Loucy (cell line): ENCODE data around the gene C16orf89.

Experiments used
- EZH2phosphoT487 ChIP-seq: fragments of 200-600 bp; IDR thresholded peaks from 2 replicates; pipeline ENCODE4 v1.6.1; 2018; ENCODE audit warnings: antibody characterized with exemption, mild to moderate bottlenecking, moderate library complexity, borderline replicate concordance
- TF ChIP-seq, protein P1 (sequence below): fragments of 200-600 bp; sonication (generic); conservative IDR thresholded peaks from 2 replicates; pipeline ENCODE4 v1.5.1; 2014; ENCODE audit warnings: mild to moderate bottlenecking, antibody characterized with exemption, low read length

DNA sequence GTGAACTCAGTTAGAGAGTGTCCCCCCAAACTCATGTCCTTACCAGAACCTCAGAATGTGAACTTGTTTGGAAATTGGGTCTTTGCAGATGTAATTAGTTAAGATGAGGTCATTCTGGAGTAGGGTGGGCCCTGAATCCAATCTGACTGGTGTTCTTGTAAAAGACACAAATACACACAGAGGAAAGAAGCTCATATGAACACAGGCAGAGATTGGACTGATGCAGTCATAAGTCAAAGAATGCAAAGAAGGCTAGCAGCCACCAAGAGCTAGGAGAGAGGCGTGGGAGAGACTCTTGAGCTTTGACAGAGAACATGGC, 29.9 kb downstream of the C16orf89 start:
- TF ChIP-seq, protein P1, sequence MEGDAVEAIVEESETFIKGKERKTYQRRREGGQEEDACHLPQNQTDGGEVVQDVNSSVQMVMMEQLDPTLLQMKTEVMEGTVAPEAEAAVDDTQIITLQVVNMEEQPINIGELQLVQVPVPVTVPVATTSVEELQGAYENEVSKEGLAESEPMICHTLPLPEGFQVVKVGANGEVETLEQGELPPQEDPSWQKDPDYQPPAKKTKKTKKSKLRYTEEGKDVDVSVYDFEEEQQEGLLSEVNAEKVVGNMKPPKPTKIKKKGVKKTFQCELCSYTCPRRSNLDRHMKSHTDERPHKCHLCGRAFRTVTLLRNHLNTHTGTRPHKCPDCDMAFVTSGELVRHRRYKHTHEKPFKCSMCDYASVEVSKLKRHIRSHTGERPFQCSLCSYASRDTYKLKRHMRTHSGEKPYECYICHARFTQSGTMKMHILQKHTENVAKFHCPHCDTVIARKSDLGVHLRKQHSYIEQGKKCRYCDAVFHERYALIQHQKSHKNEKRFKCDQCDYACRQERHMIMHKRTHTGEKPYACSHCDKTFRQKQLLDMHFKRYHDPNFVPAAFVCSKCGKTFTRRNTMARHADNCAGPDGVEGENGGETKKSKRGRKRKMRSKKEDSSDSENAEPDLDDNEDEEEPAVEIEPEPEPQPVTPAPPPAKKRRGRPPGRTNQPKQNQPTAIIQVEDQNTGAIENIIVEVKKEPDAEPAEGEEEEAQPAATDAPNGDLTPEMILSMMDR = no peak
- TF ChIP-seq EZH2phosphoT487 = no peak
